ACC112 (cell line): Measurements from ENCODE around the gene ZP1.
A peak's percentile ranks its signal among the peaks of the same experiment; 100 is the strongest.

Experiments
- H2AFZ ChIP-seq: fragments of 200-600 bp; sonication (generic); one replicate; pipeline ENCODE4 v1.6.0; 2017; ENCODE audit warnings: antibody characterized with exemption, low read length; ENCODE audit not compliant: unreplicated experiment
- H3K27ac ChIP-seq: fragments of 200-600 bp; sonication (generic); 2 replicates; pipeline ENCODE4 v1.5.1; 2014; ENCODE audit warnings: low read depth, mild to moderate bottlenecking, antibody characterized with exemption, low read length, moderate library complexity
- H3K27me3 ChIP-seq: fragments of 200-600 bp; sonication (generic); 2 replicates; pipeline ENCODE4 v1.6.1; 2014; ENCODE audit warnings: mild to moderate bottlenecking, antibody characterized with exemption, low read length, moderate library complexity, mixed read lengths; ENCODE audit not compliant: insufficient read depth
- H3K36me3 ChIP-seq: fragments of 200-600 bp; sonication (generic); 2 replicates; pipeline ENCODE4 v1.6.1; 2016; ENCODE audit warnings: mild to moderate bottlenecking, antibody characterized with exemption, low read length, moderate library complexity, mixed read lengths; ENCODE audit not compliant: insufficient read depth
- H3K4me1 ChIP-seq: fragments of 200-600 bp; sonication (generic); one replicate; pipeline ENCODE4 v1.6.1; 2016; ENCODE audit warnings: low read length, mixed read lengths; ENCODE audit not compliant: insufficient read depth, unreplicated experiment, control insufficient read depth
- H3K4me3 ChIP-seq: fragments of 200-600 bp; sonication (generic); 2 replicates; pipeline ENCODE4 v1.5.1; 2014; ENCODE audit warnings: mild to moderate bottlenecking, low read depth, low read length
- H3K79me2 ChIP-seq: fragments of 200-600 bp; sonication (generic); one replicate; pipeline ENCODE4 v1.6.0; 2016; ENCODE audit warnings: low read length; ENCODE audit not compliant: control insufficient read depth, unreplicated experiment, insufficient read depth

ZP1 gene

DNA sequence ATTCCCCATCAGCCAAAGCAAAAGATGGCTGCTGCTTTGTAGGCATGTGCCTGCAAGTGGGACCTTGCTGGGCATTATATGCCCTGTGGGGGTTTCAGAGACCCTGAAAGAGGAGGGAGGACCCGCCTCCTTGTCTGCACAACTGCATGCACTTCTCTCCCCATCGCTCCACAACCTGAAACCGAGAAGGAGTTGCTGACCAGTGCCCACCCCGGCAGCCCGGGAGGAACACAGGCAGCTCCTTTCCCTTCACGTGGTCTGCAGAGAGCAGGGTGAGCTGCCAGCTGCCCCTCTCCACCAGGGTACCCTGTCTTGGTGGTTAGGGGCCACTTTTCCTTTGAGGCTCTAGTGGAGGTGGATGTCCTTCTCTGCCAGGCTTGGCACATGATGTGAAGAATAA is 55.6 kb downstream of the ZP1 start:
- Histone ChIP-seq H3K27me3 (no peaks in the 10 kb centered on the region), H3K36me3 (peaks cover 8% of the 10 kb centered on the region; the same call in 1 of the 2 replicates), H3K4me3 (no peak overlapping the region), H2AFZ (no peak overlapping the region), H3K27ac (no peak overlapping the region), H3K79me2 (peaks cover 19% of the 10 kb centered on the region), H3K4me1 (peaks cover 33% of the 10 kb centered on the region)

DNA sequence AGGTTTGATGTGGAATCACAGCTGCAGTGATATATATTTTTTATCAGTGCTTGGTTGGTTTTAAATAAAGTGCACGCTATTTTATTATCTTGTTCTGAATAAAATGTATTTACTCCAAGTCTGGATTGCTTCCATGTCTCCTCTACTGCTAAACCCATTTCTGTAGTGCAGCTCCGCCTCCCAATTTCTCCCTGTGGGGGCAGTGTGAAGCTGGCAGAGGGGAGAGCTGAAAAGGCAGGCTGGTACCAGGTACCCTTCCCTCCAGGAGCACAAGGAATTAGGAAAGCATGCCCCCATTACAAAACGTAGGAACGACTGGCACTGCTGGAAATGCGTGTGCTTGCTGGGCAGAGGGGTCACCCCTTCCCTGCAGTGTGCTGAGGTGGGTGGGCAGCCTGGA is 56.0 kb downstream of the ZP1 start:
- Histone ChIP-seq H3K4me1 (peaks cover 33% of the 10 kb centered on the region), H2AFZ (no peak overlapping the region), H3K27me3 (no peaks in the 10 kb centered on the region), H3K79me2 (peaks cover 15% of the 10 kb centered on the region), H3K36me3 (peaks cover 8% of the 10 kb centered on the region; the same call in 1 of the 2 replicates), H3K27ac (no peak overlapping the region), H3K4me3 (no peak overlapping the region)

DNA sequence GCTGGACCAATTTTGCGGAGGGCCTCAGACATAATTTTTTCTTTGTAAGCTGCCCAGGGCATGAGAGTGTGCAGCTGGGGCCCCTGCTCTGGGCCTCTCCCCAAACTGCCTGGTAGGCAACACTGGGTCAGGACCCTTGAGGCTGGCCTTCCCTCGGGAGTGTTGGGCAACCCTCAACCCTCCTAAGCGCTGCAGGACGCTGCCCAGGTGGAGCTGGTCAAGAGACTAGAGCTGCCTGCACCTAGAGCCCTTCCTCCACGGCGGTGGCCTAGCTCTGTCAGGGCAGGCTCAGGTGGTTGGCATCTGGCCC is 56.4 kb downstream of the ZP1 start:
- Histone ChIP-seq H3K79me2 (peaks cover 10% of the 10 kb centered on the region), H3K36me3 (peaks cover 8% of the 10 kb centered on the region; the same call in 1 of the 2 replicates), H3K4me1 (peaks cover 29% of the 10 kb centered on the region), H3K27me3 (no peaks in the 10 kb centered on the region), H3K27ac (no peak overlapping the region), H3K4me3 (peak overlapping the region; percentile 86), H2AFZ (no peak overlapping the region)

DNA sequence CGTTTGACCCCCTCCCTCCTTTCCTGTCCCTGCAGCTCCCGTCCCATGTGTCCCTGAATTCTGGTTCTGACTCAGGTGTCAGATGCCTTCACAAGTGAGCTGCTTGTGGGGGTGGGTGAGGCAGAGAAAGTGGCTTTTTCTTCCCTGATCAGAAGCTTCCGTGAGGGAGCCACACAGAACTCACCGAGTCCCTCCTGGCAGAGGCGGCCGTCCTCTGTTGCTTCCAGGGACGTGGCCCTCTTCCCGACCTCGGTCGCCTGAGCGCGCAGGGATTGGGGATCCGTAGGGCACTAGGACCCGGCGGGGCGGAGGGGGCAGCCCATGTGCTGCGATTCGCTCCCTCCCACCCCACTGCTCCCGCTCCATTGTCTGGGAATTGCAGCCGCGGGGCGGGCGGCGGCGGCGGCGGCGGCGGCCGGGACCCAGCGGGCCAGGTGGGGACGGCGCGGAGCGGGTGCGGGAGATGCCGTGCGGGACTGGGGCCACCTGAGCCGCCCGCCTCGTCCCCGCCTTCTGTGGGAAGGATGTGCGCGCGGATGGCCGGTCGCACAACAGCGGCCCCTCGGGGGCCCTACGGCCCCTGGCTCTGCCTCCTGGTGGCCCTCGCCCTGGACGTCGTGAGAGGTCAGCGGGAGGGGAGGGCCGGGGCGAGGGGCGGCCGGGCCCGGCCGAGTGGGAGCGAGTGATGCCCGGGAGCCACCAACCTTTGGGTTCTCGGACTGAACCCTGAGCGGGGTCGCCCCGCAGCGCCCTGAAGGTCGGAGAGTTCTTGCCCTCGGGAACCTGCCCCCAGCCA is 57.0 kb downstream of the ZP1 start, which contains the start of gene TMEM132A:
TSS of gene TMEM132A (plus strand) at position 351 of the 796 bp plus-strand sequence. CDS start at position 525, 174 bp downstream.
- Histone ChIP-seq H3K79me2 (peaks cover 5% of the 10 kb centered on the region), H2AFZ (peak within 1 kb of the TSS; percentile 75), H3K36me3 (peaks cover 8% of the 10 kb centered on the region; the same call in 1 of the 2 replicates), H3K4me3 (peak within 1 kb of the TSS; percentile 86), H3K27me3 (no peaks in the 10 kb centered on the region), H3K4me1 (peaks cover 24% of the 10 kb centered on the region), H3K27ac (no peak within 1 kb of the TSS)
